NK-92 treated with Interleukin-12 subunit alpha and Interleukin-12 subunit beta, amount 100 ng/mL, for 24 hours (cell line): Measurements from ENCODE around the gene RNF223.

Source experiments
- DNase-seq: peaks from one replicate; lab custom pipeline; 2025; lab: John Stamatoyannopoulos, UW

The RNF223 gene

DNA sequence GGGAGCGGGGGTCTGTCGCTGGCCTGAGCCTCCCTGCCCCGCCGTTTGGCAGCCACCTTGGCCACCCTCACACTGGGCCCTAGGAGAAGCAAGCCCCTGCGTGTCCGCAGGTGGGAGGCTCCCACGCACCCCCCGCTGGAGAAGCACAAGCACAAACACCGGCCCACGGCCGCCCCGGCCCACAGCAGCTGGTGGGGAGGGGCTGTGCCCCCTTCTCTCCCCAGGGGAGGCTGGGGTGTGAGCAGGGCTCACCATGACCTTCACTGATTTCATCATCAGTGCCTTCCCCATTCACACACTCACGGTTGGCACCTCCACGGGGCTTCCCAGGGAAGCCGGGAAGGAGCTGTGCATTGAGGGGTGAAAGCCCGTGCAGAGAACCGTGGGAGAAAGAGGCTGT, 46.3 kb downstream of the RNF223 start:
- no peak for DNase-seq

DNA sequence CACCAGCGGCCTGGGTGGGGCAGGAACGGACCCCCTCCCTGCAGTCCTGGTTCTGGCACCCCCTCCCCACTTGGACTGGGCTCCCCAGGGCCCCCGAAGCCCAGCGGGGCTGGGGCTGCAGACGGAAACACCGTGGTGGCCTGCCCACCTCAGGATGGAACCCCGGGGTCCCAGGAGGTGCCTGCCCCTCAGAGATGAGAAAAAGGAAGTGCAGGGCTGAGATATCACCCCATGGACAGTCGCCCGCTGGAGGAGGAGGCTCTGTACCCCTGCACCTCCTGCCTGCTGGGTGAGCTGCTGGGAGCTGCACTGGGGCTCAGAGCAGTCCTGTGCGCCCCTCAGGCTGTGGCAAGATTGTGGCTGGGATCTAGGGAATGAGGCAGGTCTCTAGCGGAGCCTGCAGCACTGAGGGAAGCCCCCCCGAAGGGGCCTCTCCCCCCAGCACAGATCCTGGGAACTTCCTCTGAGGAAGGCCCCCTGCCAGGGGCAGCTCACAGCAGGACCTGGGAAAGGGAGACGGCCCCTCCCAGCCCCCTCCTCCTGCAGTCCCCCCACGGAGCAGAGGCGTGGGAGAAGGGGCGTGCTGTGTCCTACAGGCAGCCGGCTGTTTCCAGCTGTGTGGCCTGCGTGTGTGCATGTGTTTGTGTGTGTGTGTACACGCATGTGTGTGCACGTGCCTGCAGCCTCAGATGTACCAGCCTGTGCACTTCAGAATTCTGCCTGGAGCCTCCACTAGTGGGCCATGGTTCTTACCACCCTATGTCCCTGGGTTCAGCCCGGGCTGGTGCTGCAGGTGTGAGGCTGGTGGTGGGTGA, 47.3 kb downstream of the RNF223 start:
- DNase-seq: no peak

DNA sequence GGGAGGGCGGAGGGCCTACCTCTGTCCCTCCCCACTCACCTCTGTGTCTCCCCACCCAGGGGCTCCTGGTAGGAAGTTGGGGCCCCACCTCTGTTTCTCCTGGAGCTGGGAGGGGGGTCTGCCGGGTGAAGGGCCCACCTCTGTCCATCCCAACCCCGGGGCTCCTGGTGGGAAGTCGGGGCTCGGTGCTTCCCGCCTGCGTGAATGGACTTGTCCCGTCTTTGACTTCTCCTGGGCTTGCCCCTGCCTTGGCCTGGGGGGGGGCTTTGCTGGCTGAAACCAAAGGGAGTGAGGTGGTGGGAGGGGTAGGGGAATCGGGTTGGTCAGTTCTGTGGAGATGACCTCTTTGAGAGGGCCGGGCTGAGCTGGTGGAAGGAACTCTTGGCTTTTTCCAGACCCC, 48.4 kb downstream of the RNF223 start:
- no peak for DNase-seq

DNA sequence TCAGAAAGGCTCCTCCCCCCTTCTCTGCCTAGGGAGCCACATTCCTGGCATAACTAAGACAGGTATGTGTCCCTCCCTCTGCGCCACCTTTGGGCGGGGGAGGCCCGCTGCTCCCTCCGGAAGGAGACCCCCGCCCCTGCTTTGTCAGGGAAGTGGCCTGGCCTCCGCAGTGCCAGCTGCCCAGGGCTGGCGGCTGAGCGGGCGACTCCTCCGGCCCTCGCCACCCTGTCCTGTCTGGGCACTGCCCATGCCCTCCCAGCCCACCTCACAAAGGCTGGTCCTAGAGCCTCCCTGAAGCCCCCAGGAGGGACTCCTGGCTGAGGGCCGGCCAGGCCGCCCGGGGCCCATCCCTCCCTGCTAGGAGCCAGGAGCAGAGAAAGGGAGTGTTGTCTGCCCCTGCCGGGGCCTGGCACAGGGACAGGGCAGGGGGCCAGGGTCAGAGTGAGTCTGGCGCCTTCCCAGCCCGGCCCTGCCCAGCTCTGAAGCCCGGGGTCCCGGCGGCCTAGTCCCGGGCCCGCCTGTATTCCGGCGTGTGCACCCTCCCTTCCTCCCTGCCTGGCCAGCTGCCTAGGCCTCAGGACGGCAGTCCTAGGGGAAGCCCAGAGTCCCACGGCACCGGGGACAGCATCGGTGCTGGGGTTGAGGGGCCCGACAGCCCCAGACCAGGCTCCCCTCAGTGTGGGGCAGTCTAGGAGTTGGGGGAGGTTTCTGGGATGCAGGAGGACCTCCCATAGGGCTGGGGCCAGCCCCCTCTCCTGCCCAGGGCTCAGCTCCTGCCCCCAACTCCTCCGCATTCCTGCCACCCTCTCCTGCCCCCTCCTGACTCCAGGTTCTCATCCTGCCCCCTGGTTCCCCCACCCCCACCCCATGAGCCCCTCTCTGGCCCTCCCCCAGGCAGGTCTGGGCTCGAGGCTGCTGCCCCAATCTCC, 49.1 kb downstream of the RNF223 start:
- DNase-seq: no peak

DNA sequence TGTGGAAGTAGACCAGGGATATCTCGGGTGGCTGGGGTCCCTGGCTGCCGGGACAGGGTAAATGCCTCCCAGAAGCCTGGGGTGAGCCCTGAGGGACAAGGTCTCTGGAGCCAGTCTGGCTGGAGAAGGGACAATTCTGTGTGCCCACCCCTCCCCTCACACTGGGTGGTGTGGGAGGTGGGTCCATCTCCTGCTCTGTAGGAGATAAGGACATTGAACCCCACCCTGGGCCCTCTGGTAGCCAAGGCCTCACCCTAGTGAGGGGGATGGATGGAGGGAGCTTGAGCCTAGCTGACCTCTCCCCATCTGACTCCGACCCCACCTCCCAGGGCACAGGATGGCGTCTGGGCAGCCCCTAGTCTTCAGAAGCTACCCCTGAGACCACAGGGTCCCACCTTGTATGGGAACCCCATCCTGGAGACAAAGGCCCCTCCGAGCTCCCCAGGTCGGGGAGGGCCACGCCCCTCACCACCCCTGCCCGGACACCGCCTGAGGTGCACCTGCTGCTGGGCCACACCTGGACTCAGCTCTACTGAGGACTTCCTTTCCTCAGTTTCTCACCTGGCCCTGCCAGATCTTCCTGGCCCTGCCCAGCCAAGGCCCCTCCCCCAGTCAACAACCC, 49.8 kb downstream of the RNF223 start:
- no peak for DNase-seq

DNA sequence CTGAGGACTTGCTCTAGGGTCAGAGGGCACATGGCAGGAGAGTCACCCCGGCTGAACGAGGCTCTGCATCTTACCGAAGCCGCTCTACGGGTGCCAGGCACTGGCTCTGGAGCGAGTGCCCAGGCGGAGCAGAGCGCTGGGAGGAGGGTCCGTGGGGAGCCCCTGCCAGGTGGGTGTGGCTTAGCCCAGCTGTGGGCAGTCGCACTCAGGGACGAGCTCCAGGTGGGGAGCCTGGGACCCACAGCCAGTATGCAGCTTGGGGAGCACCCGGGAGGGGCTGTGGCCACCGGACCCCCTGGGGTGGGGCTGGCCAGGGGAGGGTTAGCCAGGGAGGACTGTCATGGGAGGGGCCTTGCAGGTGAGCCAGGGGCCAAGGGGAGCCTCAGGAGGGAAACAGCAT, 50.4 kb downstream of the RNF223 start:
- no peak for DNase-seq

DNA sequence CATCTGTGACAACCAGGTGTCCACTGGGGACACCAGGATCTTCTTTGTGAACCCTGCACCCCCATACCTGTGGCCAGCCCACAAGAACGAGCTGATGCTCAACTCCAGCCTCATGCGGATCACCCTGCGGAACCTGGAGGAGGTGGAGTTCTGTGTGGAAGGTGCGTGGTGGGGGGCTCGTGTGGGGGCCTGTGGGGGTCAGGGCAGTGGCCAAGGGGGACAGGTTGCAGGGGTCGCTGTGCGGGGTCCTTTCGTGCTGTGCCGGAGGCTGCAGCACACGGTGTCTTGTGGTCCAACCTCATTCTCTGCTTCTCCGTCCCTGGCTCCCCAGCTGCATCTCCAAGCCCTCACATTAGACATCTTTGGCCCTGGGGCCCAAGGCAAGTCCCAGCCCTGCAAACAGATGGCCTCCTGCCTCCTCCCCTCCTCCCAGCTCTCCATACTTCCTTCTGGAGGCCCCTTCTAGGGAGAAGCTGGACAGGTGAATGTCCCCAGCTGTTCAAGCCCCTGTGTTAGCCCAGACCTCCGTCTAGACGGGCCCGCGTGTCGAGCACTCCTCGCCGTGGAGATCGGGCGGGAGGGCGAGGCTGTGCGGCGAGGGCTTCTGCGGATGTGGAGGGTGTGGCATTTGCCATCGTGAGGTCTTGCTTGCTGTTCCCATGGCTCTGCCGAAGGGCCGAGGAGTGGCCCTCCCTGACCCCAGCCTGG, 51.6 kb downstream of the RNF223 start:
- DNase-seq: no peak

DNA sequence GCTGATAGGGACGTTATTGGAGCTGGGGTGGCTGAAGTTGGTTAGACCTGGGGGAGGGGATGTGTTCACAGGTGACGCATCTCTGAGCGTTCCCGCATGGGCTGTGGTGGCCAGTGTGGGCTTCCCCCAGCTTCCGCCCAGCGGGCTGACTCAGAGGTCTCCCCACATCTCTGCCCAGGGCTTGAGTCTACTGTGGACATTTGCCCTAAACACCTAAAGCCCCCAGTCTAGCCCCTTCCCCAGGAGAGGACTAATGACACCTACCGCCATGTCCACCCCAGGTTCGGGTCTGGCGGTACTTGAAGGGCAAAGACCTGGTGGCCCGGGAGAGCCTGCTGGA, 52.2 kb downstream of the RNF223 start:
- no peak for DNase-seq

DNA sequence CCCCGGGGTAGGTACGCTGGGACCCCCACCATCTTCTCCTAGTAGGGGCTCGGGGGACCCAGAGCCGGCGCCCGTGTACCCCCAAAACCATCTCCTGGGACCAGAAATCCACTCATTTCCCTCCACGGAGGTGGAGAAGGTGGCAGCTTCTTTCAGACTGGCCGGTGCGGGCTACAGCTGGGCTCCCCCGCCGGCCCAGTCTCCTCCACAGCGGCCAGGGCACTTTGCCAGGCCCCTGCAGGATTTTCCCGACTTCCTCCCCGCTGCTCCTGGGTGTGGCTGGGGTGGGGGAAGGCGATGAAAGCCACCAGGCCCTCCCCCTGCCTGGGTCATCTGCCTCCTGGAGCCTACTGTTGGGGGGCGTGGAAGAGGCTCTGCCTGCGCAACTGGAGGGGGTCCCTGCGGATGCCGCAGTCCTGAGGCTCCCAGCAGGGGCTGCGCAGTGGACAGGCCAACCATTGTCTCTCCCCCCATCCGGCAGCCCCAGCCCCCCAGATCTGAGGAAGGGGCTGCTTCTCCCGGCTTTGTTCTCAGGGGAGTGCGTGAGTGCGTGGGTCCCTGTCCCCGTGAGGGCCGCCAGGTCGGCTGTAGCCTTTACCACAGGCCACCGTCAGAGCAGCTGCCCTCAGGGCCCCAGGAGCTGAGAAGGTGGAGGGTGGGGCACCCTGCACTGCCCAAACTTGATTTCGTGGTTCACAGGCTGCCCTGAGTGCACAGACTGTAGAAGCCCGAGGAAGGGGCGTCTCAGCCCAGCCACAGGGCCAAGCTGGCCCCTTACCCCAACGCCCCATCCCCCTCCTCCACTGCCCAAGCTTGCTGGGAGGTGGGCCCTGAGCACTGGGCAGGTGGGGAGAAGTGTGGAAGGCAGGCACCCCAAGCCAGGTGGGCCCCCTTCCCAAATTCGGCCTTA, 52.8 kb downstream of the RNF223 start:
- no peak for DNase-seq
